ENCODE measurements around the gene DNAJC15.

The DNAJC15 gene

GRCh38 chr13:43156916-43157315 is 133.5 kb downstream of the DNAJC15 start:
- no peak overlapping the region for H3K27ac ChIP-seq (ENCODE audit: low read depth, low read length)
- no peak overlapping the region for H3K4me3 ChIP-seq (ENCODE audit: low read length)
- no peaks in the 10 kb centered on the region for H3K27me3 ChIP-seq (ENCODE audit: insufficient read depth, low read length)
- no peak overlapping the region for H3K9ac ChIP-seq (ENCODE audit: low read depth, low read length)
- WGBS = 100% methylated on average over 2 of the region's 2 CpGs
- no peaks in the 10 kb centered on the region for H3K9me3 ChIP-seq (ENCODE audit: insufficient read depth, low read depth, low read length)
- no peaks in the 10 kb centered on the region for H3K4me1 ChIP-seq (ENCODE audit: insufficient read depth, low read length)
- H3K36me3 ChIP-seq (ENCODE audit: insufficient read depth, low read length) = no peaks in the 10 kb centered on the region

GRCh38 chr13:43157796-43158195 is 134.4 kb downstream of the DNAJC15 start:
- Histone ChIP-seq H3K27me3 (ENCODE audit: insufficient read depth, low read length) (no peaks in the 10 kb centered on the region), H3K9ac (ENCODE audit: low read depth, low read length) (no peak overlapping the region), H3K4me1 (ENCODE audit: insufficient read depth, low read length) (no peaks in the 10 kb centered on the region), H3K4me3 (ENCODE audit: low read length) (no peak overlapping the region), H3K27ac (ENCODE audit: low read depth, low read length) (no peak overlapping the region), H3K9me3 (ENCODE audit: insufficient read depth, low read depth, low read length) (no peaks in the 10 kb centered on the region), H3K36me3 (ENCODE audit: insufficient read depth, low read length) (no peaks in the 10 kb centered on the region)
- 75% methylated on average over 2 of the region's 2 CpGs for WGBS

- Histone ChIP-seq H3K27ac (ENCODE audit: low read depth, low read length) (no peak overlapping the region), H3K9ac (ENCODE audit: low read depth, low read length) (no peak overlapping the region)
- WGBS = 94% methylated on average over 3 of the region's 3 CpGs
Measured at GRCh38 chr13:43158516-43158915, 135.1 kb downstream of the DNAJC15 start.

GRCh38 chr13:43159026-43159461 is 135.7 kb downstream of the DNAJC15 start:
- Histone ChIP-seq H3K4me1 (ENCODE audit: insufficient read depth, low read length) (no peaks in the 10 kb centered on the region), H3K27ac (ENCODE audit: low read depth, low read length) (no peak overlapping the region), H3K27me3 (ENCODE audit: insufficient read depth, low read length) (no peaks in the 10 kb centered on the region), H3K9me3 (ENCODE audit: insufficient read depth, low read depth, low read length) (no peaks in the 10 kb centered on the region), H3K4me3 (ENCODE audit: low read length) (no peak overlapping the region), H3K36me3 (ENCODE audit: insufficient read depth, low read length) (no peaks in the 10 kb centered on the region), H3K9ac (ENCODE audit: low read depth, low read length) (no peak overlapping the region)
- 64% methylated on average over 3 of the region's 3 CpGs for WGBS

More at GRCh38 chr13:43158516-43158915, 135.1 kb downstream of the DNAJC15 start:
- Histone ChIP-seq H3K36me3 (ENCODE audit: insufficient read depth, low read length) (no peaks in the 10 kb centered on the region), H3K4me1 (ENCODE audit: insufficient read depth, low read length) (no peaks in the 10 kb centered on the region), H3K9me3 (ENCODE audit: insufficient read depth, low read depth, low read length) (no peaks in the 10 kb centered on the region), H3K27me3 (ENCODE audit: insufficient read depth, low read length) (no peaks in the 10 kb centered on the region), H3K4me3 (ENCODE audit: low read length) (no peak overlapping the region)

All from HUES64 (cell line).